SIG-M5 treated with dmso at 0.1 percent for 504 hours (cell line): Measurements from ENCODE around the gene XPR1.

Source experiments
- DNase-seq: peaks from one replicate; lab custom pipeline; 2025; ENCODE audit not compliant: unreplicated experiment; lab: John Stamatoyannopoulos, UW

The XPR1 gene

GRCh38 chr1:180927348-180927747 is 295.5 kb downstream of the XPR1 start:
- DNase-seq: no peak

GRCh38 chr1:180927841-180928240 is 296.0 kb downstream of the XPR1 start:
- no peak for DNase-seq

- DNase-seq: no peak
Observed at GRCh38 chr1:180928331-180929230, 296.8 kb downstream of the XPR1 start.

- DNase-seq: no peak
Observed at GRCh38 chr1:180929389-180929788, 297.6 kb downstream of the XPR1 start.

- DNase-seq: no peak
Observed at GRCh38 chr1:180930687-180931086, 298.9 kb downstream of the XPR1 start.

GRCh38 chr1:180931529-180931928 is 299.7 kb downstream of the XPR1 start:
- no peak for DNase-seq

GRCh38 chr1:180932378-180932777 is 300.6 kb downstream of the XPR1 start:
- no peak for DNase-seq

- DNase-seq: no peak
Observed at GRCh38 chr1:180933141-180933540, 301.3 kb downstream of the XPR1 start.

GRCh38 chr1:180934563-180934962 is 302.7 kb downstream of the XPR1 start:
- DNase-seq: peak; percentile 94

- DNase-seq: no peak
Observed at GRCh38 chr1:180935326-180936109, 303.7 kb downstream of the XPR1 start.

GRCh38 chr1:180936110-180937011 is 304.5 kb downstream of the XPR1 start:
- DNase-seq: no peak

- DNase-seq: no peak
Observed at GRCh38 chr1:180937012-180937372, 305.2 kb downstream of the XPR1 start.

- DNase-seq: no peak
Observed at GRCh38 chr1:180937624-180938225, 305.9 kb downstream of the XPR1 start.

- no peak for DNase-seq
Observed at GRCh38 chr1:180939073-180939710, 307.4 kb downstream of the XPR1 start.

GRCh38 chr1:180939711-180940103 is 307.9 kb downstream of the XPR1 start:
- no peak for DNase-seq
